ENCODE results near the gene TMEM94. TPM values are rescaled to one million over a fixed set of nuclear protein-coding genes. Genes with fewer than 3 reads are reported as not detected.

Gene TMEM94
- total and polyA plus RNA-seq, 2 of the 8 experiments (the other 6 are each of a cell fraction or from before 2014, with no cell fraction given), result 54.8 to 69.9 TPM

GRCh38 chr17:75447951-75448856 lies 8.2 kb upstream of the TMEM94 start (continued):
- TF ChIP-seq ATF2 (IDR thresholded peaks at IDR 0.05; ENCODE audit: low read length), result no peak
- TF ChIP-seq JUN (IDR thresholded peaks at IDR 0.05; ENCODE audit: low read depth, low read length), result no peak
- TF ChIP-seq EP300 (IDR thresholded peaks at IDR 0.05; ENCODE audit: borderline replicate concordance in 1 of 2, low read depth in 2 of 2, low read length in 2 of 2), result no peak
- no peak for TF ChIP-seq KDM1A (IDR thresholded peaks at IDR 0.05; ENCODE audit: borderline replicate concordance, low read length)
- TF ChIP-seq TAF7 (optimal IDR thresholded peaks at IDR 0.05; ENCODE audit: borderline replicate concordance, low read depth, low read length), result no peak
- no peak for TF ChIP-seq HDAC6 (IDR thresholded peaks at IDR 0.05; ENCODE audit: low read depth, low read length)

All from H1 (cell line).